Gastrocnemius medialis (tissue), 4 donors: Measurements from ENCODE around the gene NOS1AP.

ENCODE experiments used
- CTCF ChIP-seq, 5 experiments: fragments of 450-650 bp in 3 of 5; fragments of 200-600 bp in 2 of 5; sonication (generic) in 2 of 5; IDR thresholded peaks in 4 of 5; conservative IDR thresholded peaks in 1 of 5; 1 replicate in 4 of 5; 2 replicates in 1 of 5; pipeline ENCODE4 v1.5.1; 2016 to 2019; ENCODE audit warnings: antibody characterized with exemption in 5 of 5, mild to moderate bottlenecking in 3 of 5, moderate library complexity in 3 of 5
- POLR2A ChIP-seq, 2 donors: fragments of 450-650 bp; IDR thresholded peaks; one replicate each; pipeline ENCODE4 v1.6.1; 2017; ENCODE audit warnings: antibody characterized with exemption in 2 of 2, mild to moderate bottlenecking in 2 of 2, moderate library complexity in 2 of 2

GRCh38 chr1:162023547-162024501, 45.7 kb upstream of the NOS1AP start, which contains the start of gene OLFML2B:
- no peak for TF ChIP-seq CTCF (IDR thresholded peaks at IDR 0.05 in 4 of 5, conservative IDR thresholded peaks at IDR 0.05 in 1 of 5)
- TF ChIP-seq POLR2A (IDR thresholded peaks at IDR 0.05) = peak in 1 of 2 donors; percentile 35
